SK-N-SH (cell line): Measurements from ENCODE around the gene MAP2K3. TPM values are rescaled to one million over a fixed set of nuclear protein-coding genes. Genes with fewer than 3 reads are reported as not detected.

Experiments
- polyA plus RNA-seq, 3 experiments: library from polyadenylated mRNA; depleted of rRNA; stranded (reverse); fragments of >200 nt; gene quantifications; 2 replicates each; pipeline ENCODE4 v1.2.3, GENCODE V29; 2012

The MAP2K3 gene
- polyA plus RNA-seq, 1 of the 3 experiments (the other 2 are of a cell fraction), result 30.0 TPM

Other genes starting within 250 kb of the MAP2K3 start
- 142 and 172 TPM in 2 replicates for gene USP22, start 241.7 kb upstream of the MAP2K3 start, polyA plus RNA-seq (2012; rRNA removed)
- gene DHRS7B, start 157.7 kb upstream of the MAP2K3 start, polyA plus RNA-seq (2012; rRNA removed), result 17.8 and 24.2 TPM in 2 replicates
- gene TMEM11, start 70.5 kb upstream of the MAP2K3 start, polyA plus RNA-seq (2012; rRNA removed), result 43.8 and 52.3 TPM in 2 replicates
- 3.9 and 4.0 TPM in 2 replicates for gene NATD1, start 31.3 kb upstream of the MAP2K3 start, polyA plus RNA-seq (2012; rRNA removed)
- 0.31 and 0.36 TPM in 2 replicates for gene KCNJ12, start 91.6 kb downstream of the MAP2K3 start, polyA plus RNA-seq (2012; rRNA removed)